HCT116 (cell line): ENCODE data around the gene MRM3. TPM values are rescaled to one million over a fixed set of nuclear protein-coding genes. Genes with fewer than 3 reads are reported as not detected.

Source experiments
- ATAC-seq: fragments of 200-7000 bp; cut with Tn5 transposase; 2 replicates; pipeline ENCODE4 v1.9.1; 2020; ENCODE audit warnings: mild to moderate bottlenecking, moderate library complexity
- BruUV-seq: library from RNA; stranded (reverse); fragments of 400-500 nt; replicated peaks from 2 replicates; lab custom pipeline; 2021; lab: Mats Ljungman, UMichigan
- CTCF ChIA-PET: fragments of 300-600 bp; sonication (Branson Sonifier 250); formaldehyde crosslinking; loops from one replicate; lab custom pipeline; 2021; ENCODE audit warnings: antibody characterized with exemption; lab: Charles Lee
- POLR2A ChIA-PET: fragments of 300-600, 350-600 bp; sonication (Branson Sonifier 250); formaldehyde crosslinking; loops from one replicate; lab custom pipeline; 2021; ENCODE audit warnings: antibody characterized with exemption; lab: Charles Lee
- RAD21 ChIA-PET, 2 experiments: fragments of 300-600 bp; sonication (Branson Sonifier 250); formaldehyde crosslinking; loops; one replicate each; lab custom pipeline; 2023; ENCODE audit warnings: low total read pairs in 2 of 2; ENCODE audit not compliant: uncharacterized antibody in 2 of 2, unreplicated experiment in 2 of 2, low non-redundant PET in 1 of 2; lab: Charles Lee
- DNase-seq: peaks from one replicate; pipeline ENCODE4 v3.0.0-alpha.2; 2010; ENCODE audit warnings: low read depth, low spot score
- H2AFZ ChIP-seq: fragments of 200-600 bp; shearing (Covaris generic), sonication (generic); 2 replicates; pipeline ENCODE4 v1.6.1; 2017; ENCODE audit warnings: low read depth, mixed run types, mixed read lengths, antibody characterized with exemption, low read length; ENCODE audit not compliant: poor library complexity, severe bottlenecking
- H3K27ac ChIP-seq: 2 replicates; pipeline ENCODE4 v1.5.1; 2012; ENCODE audit warnings: low read depth, low read length
- H3K27me3 ChIP-seq: fragments of 200-600 bp; sonication (generic); 2 replicates; pipeline ENCODE4 v1.6.1; 2016; ENCODE audit warnings: mixed run types, low read length, mixed read lengths; ENCODE audit not compliant: insufficient read depth
- H3K36me3 ChIP-seq, 2 experiments: fragments of 200-500 bp in 1 of 2; fragments of 200-600 bp in 1 of 2; sonication (Bioruptor generic) in 1 of 2; sonication (generic) in 1 of 2; 2 replicates each; pipeline versions ENCODE4 v1.5.1 to v1.6.1; 2014 to 2016; ENCODE audit warnings: low read length in 2 of 2, inconsistent platforms in 1 of 2, mixed read lengths in 1 of 2, mixed run types in 1 of 2; ENCODE audit not compliant: insufficient read depth in 2 of 2, control insufficient read depth in 1 of 2
- H3K4me1 ChIP-seq, 2 experiments: fragments of 200-600 bp in 1 of 2; sonication (generic) in 1 of 2; 2 replicates each; pipeline versions ENCODE4 v1.5.1 to v1.6.1; 2012 to 2017; ENCODE audit warnings: low read length in 2 of 2, inconsistent platforms in 1 of 2, mild to moderate bottlenecking in 1 of 2, mixed read lengths in 1 of 2, mixed run types in 1 of 2, moderate library complexity in 1 of 2; ENCODE audit not compliant: insufficient read depth in 2 of 2, control insufficient read depth in 1 of 2
- H3K4me2 ChIP-seq: fragments of 200-600 bp; sonication (generic); 2 replicates; pipeline ENCODE4 v1.6.1; 2017; ENCODE audit warnings: mixed run types, low read length, mixed read lengths
- H3K4me3 ChIP-seq, 2 experiments: fragments of 200-600 bp in 1 of 2; sonication (generic) in 1 of 2; replicated peaks in 1 of 2; 2 replicates each; pipeline ENCODE4 v1.5.1; 2011 to 2016; ENCODE audit warnings: low read length in 2 of 2, control low read depth in 1 of 2, low read depth in 1 of 2, mild to moderate bottlenecking in 1 of 2, mixed read lengths in 1 of 2, mixed run types in 1 of 2
- H3K79me2 ChIP-seq: fragments of 200-600 bp; sonication (generic); 2 replicates; pipeline ENCODE4 v1.6.1; 2017; ENCODE audit warnings: mild to moderate bottlenecking, mixed run types, low read length, moderate library complexity, mixed read lengths; ENCODE audit not compliant: insufficient read depth
- H3K9ac ChIP-seq: fragments of 200-600 bp; sonication (generic); 2 replicates; pipeline ENCODE4 v1.6.1; 2016; ENCODE audit warnings: low read length, mixed read lengths
- H3K9me2 ChIP-seq: fragments of 200-600 bp; sonication (generic), shearing (Covaris generic); 2 replicates; pipeline ENCODE4 v1.6.1; 2017; ENCODE audit warnings: mixed run types, mild to moderate bottlenecking, moderate library complexity; ENCODE audit not compliant: insufficient read depth
- H3K9me3 ChIP-seq, 2 experiments: fragments of 200-500 bp in 1 of 2; fragments of 200-600 bp in 1 of 2; sonication (Bioruptor generic) in 1 of 2; sonication (generic) in 1 of 2; 2 replicates each; pipeline ENCODE4 v1.6.1; 2014 to 2017; ENCODE audit warnings: low read length in 2 of 2, mixed read lengths in 2 of 2, inconsistent platforms in 1 of 2, low read depth in 1 of 2, mild to moderate bottlenecking in 1 of 2, mixed run types in 1 of 2, moderate library complexity in 1 of 2; ENCODE audit not compliant: control insufficient read depth in 1 of 2, insufficient read depth in 1 of 2
- H4K20me1 ChIP-seq: fragments of 200-600 bp; sonication (generic), shearing (Covaris generic); 2 replicates; pipeline ENCODE4 v1.6.1; 2017; ENCODE audit warnings: mixed run types, mild to moderate bottlenecking, moderate library complexity; ENCODE audit not compliant: insufficient read depth
- CBX3 ChIP-seq: IDR thresholded peaks from 2 replicates; pipeline ENCODE4 v1.6.1; 2012; ENCODE audit warnings: low read depth
- CEBPB ChIP-seq: IDR thresholded peaks from 2 replicates; pipeline ENCODE4 v1.6.1; 2012; ENCODE audit warnings: low read depth
- EGR1 ChIP-seq: IDR thresholded peaks from 2 replicates; pipeline ENCODE4 v1.6.1; 2012; ENCODE audit warnings: low read depth
- EZH2 ChIP-seq: fragments of 200-600 bp; sonication (generic); IDR thresholded peaks from 2 replicates; pipeline ENCODE4 v1.6.1; 2017; ENCODE audit warnings: antibody characterized with exemption, mixed run types
- EZH2phosphoT487 ChIP-seq: fragments of 200-600 bp; IDR thresholded peaks from 2 replicates; pipeline ENCODE4 v1.6.1; 2018; ENCODE audit warnings: antibody characterized with exemption, borderline replicate concordance
- JUND ChIP-seq: IDR thresholded peaks from 2 replicates; pipeline ENCODE4 v1.6.1; 2012
- POLR2A ChIP-seq: IDR thresholded peaks from 2 replicates; pipeline ENCODE4 v1.7.0; 2011; ENCODE audit warnings: borderline replicate concordance; ENCODE audit not compliant: insufficient read depth, insufficient read length; ENCODE audit errors: extremely low read depth
- POLR2AphosphoS5 ChIP-seq: IDR thresholded peaks from 2 replicates; pipeline ENCODE4 v1.6.1; 2011; ENCODE audit warnings: mild to moderate bottlenecking, low read depth, low read length, moderate library complexity
- RAD21 ChIP-seq: IDR thresholded peaks from 2 replicates; pipeline ENCODE4 v1.6.1; 2012; ENCODE audit warnings: low read depth, mild to moderate bottlenecking
- SIN3A ChIP-seq: IDR thresholded peaks from 2 replicates; pipeline ENCODE4 v1.6.1; 2012; ENCODE audit warnings: low read depth
- SP1 ChIP-seq: IDR thresholded peaks from 2 replicates; pipeline ENCODE4 v1.6.1; 2012; ENCODE audit warnings: low read depth
- SRF ChIP-seq: IDR thresholded peaks from 2 replicates; pipeline ENCODE4 v1.6.1; 2012; ENCODE audit warnings: low read depth
- TCF7L2 ChIP-seq: IDR thresholded peaks from 2 replicates; pipeline ENCODE4 v1.7.0; 2011; ENCODE audit warnings: borderline replicate concordance, inconsistent platforms; ENCODE audit not compliant: insufficient read depth, insufficient read length; ENCODE audit errors: extremely low read depth
- YY1 ChIP-seq: IDR thresholded peaks from 2 replicates; pipeline ENCODE4 v1.6.1; 2011; ENCODE audit warnings: low read length, low read depth, moderate library complexity, mild to moderate bottlenecking; ENCODE audit not compliant: insufficient replicate concordance; ENCODE audit errors: extremely low read depth
- intact Hi-C: fragments of 100-400 bp; cut with micrococcal nuclease; formaldehyde crosslinking; loops from 2 replicates; pipeline ENCODE4 v1.10.0; 2022
- total RNA-seq: library from RNA; stranded (reverse); gene quantifications from one replicate; pipeline ENCODE4 v1.2.1, GENCODE V29; 2021; ENCODE audit not compliant: unreplicated experiment
- TF ChIP-seq, protein P1 (sequence below), 3 experiments: fragments of 200-600 bp in 1 of 3; sonication (generic) in 1 of 3; IDR thresholded peaks in 2 of 3; conservative IDR thresholded peaks in 1 of 3; 2 replicates each; pipeline ENCODE4 v1.5.1; 2012 to 2017; ENCODE audit warnings: low read depth in 2 of 3, low read length in 2 of 3, antibody characterized with exemption in 1 of 3, borderline replicate concordance in 1 of 3, control low read depth in 1 of 3, mild to moderate bottlenecking in 1 of 3, mixed read lengths in 1 of 3, mixed run types in 1 of 3, moderate library complexity in 1 of 3; ENCODE audit not compliant: insufficient read depth in 1 of 3
- TF ChIP-seq, protein P2 (sequence below): IDR thresholded peaks from 2 replicates; pipeline ENCODE4 v1.6.1; 2012
- TF ChIP-seq, protein P3 (sequence below): IDR thresholded peaks from 2 replicates; pipeline ENCODE4 v1.6.1; 2012; ENCODE audit warnings: low read depth

The MRM3 gene
- total RNA-seq, 1 experiment from 2014 or later = 32.6 TPM

DNA sequence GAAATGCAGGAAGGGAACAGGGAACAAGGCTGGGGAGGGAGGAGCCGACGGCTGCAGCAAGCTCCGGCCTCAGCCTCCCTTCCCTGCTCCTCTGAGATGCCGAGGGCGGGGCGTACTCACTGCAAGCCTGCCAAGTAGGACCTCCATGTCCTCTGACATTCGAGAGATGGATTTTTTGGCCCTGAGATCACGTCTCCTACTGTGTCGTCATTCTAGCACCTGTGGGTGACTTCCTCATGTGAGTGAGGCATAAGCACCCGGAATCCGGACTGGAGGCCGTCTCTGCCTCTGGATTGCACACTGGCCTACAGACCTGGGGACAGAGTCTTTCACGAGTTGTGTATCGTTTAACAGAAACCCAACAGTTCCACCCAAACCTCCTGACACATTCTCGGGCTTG, 14.5 kb downstream of the MRM3 start:
- Histone ChIP-seq H2AFZ (no peak overlapping the region), H3K4me2 (no peak overlapping the region), H3K9ac (no peak overlapping the region), H3K79me2 (peaks cover 11% of the 10 kb centered on the region; the same call in 1 of the 2 replicates), H3K9me3 (no peaks in the 10 kb centered on the region), H3K4me1 (peaks cover 0 to 11% of the 10 kb centered on the region in 2 experiments; a peak in 2 of 4 replicates), H3K27ac (no peak overlapping the region), H3K36me3 (peaks cover 0 to 10% of the 10 kb centered on the region in 2 experiments; a peak in 2 of 4 replicates), H4K20me1 (no peaks in the 10 kb centered on the region), H3K27me3 (no peaks in the 10 kb centered on the region), H3K9me2 (no peaks in the 10 kb centered on the region), H3K4me3 (no peak overlapping the region)
- ATAC-seq = no peak
- BruUV-seq = no TSS peak
- ChIA-PET RAD21 (interaction anchor here in 1 of 2 experiments (3.2 kb wide), 1 partner anchor 184 kb away, joined by 14 read pairs; the partner anchor contains the start of gene NXN), POLR2A (interaction anchor here (1.6 kb wide), 1 partner anchor 183 kb away, joined by 3 read pairs; the partner anchor contains the start of gene NXN), CTCF (interaction anchor here (1.2 to 4.1 kb wide), 2 partner anchors 184 to 202 kb away, joined by 4 to 87 read pairs; partner anchors contain the start of gene NXN)
- no peak for TF ChIP-seq YY1
- TF ChIP-seq CBX3 = no peak
- no peak for TF ChIP-seq EGR1
- TF ChIP-seq POLR2AphosphoS5 = no peak
- no peak for TF ChIP-seq POLR2A
- no peak for TF ChIP-seq JUND
- TF ChIP-seq EZH2phosphoT487 = no peak
- TF ChIP-seq, protein P1, sequence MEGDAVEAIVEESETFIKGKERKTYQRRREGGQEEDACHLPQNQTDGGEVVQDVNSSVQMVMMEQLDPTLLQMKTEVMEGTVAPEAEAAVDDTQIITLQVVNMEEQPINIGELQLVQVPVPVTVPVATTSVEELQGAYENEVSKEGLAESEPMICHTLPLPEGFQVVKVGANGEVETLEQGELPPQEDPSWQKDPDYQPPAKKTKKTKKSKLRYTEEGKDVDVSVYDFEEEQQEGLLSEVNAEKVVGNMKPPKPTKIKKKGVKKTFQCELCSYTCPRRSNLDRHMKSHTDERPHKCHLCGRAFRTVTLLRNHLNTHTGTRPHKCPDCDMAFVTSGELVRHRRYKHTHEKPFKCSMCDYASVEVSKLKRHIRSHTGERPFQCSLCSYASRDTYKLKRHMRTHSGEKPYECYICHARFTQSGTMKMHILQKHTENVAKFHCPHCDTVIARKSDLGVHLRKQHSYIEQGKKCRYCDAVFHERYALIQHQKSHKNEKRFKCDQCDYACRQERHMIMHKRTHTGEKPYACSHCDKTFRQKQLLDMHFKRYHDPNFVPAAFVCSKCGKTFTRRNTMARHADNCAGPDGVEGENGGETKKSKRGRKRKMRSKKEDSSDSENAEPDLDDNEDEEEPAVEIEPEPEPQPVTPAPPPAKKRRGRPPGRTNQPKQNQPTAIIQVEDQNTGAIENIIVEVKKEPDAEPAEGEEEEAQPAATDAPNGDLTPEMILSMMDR (IDR thresholded peaks at IDR 0.05 in 2 of 3, conservative IDR thresholded peaks at IDR 0.05 in 1 of 3; ENCODE audit: borderline replicate concordance in 1 of 3, insufficient read depth in 1 of 3, low read depth in 2 of 3, low read length in 2 of 3) = no peak
- no peak for TF ChIP-seq TCF7L2
- TF ChIP-seq RAD21 = no peak
- no peak for TF ChIP-seq CEBPB
- no peak for TF ChIP-seq EZH2
- no peak for TF ChIP-seq SRF
- TF ChIP-seq, protein P2, sequence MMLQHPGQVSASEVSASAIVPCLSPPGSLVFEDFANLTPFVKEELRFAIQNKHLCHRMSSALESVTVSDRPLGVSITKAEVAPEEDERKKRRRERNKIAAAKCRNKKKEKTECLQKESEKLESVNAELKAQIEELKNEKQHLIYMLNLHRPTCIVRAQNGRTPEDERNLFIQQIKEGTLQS = no peak
- TF ChIP-seq SIN3A = no peak
- TF ChIP-seq, protein P3, sequence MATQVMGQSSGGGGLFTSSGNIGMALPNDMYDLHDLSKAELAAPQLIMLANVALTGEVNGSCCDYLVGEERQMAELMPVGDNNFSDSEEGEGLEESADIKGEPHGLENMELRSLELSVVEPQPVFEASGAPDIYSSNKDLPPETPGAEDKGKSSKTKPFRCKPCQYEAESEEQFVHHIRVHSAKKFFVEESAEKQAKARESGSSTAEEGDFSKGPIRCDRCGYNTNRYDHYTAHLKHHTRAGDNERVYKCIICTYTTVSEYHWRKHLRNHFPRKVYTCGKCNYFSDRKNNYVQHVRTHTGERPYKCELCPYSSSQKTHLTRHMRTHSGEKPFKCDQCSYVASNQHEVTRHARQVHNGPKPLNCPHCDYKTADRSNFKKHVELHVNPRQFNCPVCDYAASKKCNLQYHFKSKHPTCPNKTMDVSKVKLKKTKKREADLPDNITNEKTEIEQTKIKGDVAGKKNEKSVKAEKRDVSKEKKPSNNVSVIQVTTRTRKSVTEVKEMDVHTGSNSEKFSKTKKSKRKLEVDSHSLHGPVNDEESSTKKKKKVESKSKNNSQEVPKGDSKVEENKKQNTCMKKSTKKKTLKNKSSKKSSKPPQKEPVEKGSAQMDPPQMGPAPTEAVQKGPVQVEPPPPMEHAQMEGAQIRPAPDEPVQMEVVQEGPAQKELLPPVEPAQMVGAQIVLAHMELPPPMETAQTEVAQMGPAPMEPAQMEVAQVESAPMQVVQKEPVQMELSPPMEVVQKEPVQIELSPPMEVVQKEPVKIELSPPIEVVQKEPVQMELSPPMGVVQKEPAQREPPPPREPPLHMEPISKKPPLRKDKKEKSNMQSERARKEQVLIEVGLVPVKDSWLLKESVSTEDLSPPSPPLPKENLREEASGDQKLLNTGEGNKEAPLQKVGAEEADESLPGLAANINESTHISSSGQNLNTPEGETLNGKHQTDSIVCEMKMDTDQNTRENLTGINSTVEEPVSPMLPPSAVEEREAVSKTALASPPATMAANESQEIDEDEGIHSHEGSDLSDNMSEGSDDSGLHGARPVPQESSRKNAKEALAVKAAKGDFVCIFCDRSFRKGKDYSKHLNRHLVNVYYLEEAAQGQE = no peak
- TF ChIP-seq SP1 = no peak
- intact Hi-C loops = no loop called here
- no peak for DNase-seq
